Adrenal gland (tissue), 5 donors: ENCODE data around the gene KCNMA1.

Source experiments
- POLR2A ChIP-seq, 2 donors: fragments of 450-650 bp; IDR thresholded peaks; one replicate each; pipeline ENCODE4 v1.6.1; 2017; ENCODE audit warnings: antibody characterized with exemption in 2 of 2, mild to moderate bottlenecking in 2 of 2, moderate library complexity in 1 of 2
- TF ChIP-seq, protein P1 (sequence below), 6 experiments: fragments of 450-650 bp in 4 of 6; fragments of 200-600 bp in 2 of 6; sonication (generic) in 1 of 6; IDR thresholded peaks; 1 replicate in 5 of 6; 2 replicates in 1 of 6; pipeline versions ENCODE4 v1.5.1 to v1.8.0; 2016 to 2021; ENCODE audit warnings: antibody characterized with exemption in 6 of 6, mild to moderate bottlenecking in 2 of 6, moderate library complexity in 1 of 6
- donor health status: DM: no; HTN: no; CAD: no.

DNA sequence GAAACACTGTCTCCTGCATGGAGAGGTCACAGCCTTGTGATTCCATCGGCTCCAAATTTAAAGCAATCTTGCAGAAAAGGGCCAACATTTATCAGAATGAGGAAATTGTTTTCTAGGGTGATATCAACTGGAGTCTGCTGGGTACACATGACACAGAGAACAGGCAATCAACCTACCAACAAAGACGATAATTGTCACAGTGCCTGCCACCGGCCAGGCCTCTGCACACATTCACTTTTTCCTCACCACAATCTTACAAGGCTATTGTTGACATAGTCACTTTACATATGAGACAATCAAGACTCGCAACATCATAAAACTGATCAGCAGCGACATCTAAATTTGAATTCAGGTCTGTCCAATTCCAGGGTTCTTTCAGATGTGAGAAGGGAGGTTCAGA lies 189.4 kb downstream of the KCNMA1 start:
- TF ChIP-seq, protein P1, sequence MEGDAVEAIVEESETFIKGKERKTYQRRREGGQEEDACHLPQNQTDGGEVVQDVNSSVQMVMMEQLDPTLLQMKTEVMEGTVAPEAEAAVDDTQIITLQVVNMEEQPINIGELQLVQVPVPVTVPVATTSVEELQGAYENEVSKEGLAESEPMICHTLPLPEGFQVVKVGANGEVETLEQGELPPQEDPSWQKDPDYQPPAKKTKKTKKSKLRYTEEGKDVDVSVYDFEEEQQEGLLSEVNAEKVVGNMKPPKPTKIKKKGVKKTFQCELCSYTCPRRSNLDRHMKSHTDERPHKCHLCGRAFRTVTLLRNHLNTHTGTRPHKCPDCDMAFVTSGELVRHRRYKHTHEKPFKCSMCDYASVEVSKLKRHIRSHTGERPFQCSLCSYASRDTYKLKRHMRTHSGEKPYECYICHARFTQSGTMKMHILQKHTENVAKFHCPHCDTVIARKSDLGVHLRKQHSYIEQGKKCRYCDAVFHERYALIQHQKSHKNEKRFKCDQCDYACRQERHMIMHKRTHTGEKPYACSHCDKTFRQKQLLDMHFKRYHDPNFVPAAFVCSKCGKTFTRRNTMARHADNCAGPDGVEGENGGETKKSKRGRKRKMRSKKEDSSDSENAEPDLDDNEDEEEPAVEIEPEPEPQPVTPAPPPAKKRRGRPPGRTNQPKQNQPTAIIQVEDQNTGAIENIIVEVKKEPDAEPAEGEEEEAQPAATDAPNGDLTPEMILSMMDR (IDR thresholded peaks at IDR 0.05) = no peak
- no peak for TF ChIP-seq POLR2A (IDR thresholded peaks at IDR 0.05)
